GM21723 (cell line): ENCODE results near the gene ZNF526.

ENCODE experiments used
- ATAC-seq: cut with Tn5 transposase; IDR thresholded peaks from one replicate; pipeline ENCODE4 v1.9.1; 2021; ENCODE audit warnings: mild to moderate bottlenecking, moderate library complexity; ENCODE audit not compliant: unreplicated experiment

The ZNF526 gene

DNA sequence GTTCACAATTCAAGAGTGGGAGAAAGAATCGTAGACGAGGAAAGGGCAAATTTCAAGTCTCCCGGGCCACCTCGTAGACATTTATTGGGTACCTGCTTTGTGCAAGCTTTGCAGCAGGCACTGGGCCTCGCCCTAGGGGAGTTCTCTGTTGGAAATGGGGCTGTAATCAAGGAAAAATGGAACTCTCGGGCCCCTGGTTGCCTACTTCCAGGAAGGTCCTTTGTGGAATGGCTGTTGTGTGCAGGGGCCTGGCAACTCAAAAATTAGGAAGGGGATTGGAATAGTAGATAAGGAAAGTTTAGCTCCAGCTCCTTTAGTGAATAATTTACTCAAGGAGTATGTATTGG lies 612 bp downstream of the ZNF526 start:
- ATAC-seq = no peak

DNA sequence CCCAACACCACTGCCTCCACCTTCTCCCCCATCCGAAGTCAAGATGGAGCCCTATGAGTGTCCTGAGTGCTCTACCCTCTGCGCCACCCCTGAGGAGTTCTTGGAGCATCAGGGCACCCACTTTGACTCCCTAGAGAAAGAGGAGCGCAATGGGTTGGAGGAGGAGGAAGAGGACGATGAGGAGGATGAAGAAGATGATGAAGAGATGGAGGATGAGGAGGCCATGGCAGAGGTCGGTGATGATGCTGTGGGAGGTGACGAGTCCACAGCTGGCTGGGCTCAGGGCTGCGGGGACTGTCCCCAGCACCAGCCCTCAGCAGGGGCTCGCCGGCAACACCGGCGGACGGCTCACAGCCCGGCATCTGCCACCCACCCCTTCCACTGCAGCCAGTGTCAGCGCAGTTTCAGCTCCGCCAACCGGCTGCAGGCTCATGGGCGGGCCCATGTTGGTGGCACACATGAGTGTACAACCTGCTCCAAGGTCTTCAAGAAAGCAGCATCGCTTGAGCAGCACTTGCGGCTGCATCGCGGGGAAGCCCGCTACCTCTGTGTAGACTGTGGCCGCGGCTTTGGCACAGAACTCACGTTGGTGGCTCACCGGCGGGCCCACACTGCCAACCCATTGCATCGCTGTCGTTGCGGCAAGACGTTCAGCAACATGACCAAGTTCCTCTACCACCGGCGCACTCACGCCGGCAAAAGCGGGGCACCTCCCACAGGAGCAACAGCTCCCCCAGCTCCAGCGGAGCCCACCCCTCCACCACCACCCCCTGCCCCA lies 5.0 kb downstream of the ZNF526 start:
- no peak for ATAC-seq

DNA sequence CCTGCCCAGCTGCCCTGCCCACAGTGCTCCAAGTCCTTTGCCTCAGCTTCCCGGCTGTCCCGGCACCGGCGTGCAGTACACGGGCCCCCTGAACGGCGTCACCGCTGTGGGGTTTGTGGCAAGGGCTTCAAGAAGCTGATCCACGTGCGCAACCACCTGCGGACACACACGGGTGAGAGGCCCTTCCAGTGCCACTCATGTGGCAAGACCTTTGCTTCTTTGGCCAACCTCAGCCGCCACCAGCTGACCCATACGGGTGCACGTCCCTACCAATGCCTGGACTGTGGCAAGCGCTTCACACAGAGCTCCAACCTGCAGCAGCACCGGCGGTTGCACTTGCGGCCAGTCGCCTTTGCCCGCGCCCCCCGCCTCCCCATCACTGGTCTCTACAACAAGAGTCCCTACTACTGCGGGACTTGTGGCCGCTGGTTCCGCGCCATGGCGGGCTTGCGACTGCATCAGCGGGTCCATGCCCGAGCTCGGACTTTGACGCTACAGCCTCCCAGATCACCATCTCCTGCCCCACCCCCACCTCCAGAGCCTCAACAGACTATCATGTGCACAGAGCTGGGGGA lies 5.7 kb downstream of the ZNF526 start:
- ATAC-seq = no peak

DNA sequence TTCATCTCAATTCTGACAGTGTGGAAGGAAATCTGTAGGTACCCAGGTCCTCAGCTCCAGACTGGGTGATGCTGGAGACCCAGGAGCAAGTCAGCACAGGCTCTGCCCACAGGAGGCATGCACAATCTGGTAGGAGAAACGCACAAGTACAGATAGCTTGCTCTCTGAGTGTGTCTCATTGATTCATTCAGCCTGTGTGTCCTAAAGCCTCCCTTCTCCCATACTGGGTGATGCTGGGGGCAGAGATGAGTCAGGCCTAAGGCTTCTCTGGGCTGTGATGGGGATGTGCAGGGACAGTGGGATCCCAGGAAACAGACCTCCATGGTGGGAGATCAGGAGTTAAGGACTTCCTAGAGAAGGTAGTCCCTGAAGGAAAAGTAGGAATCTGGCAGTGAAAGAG lies 6.8 kb downstream of the ZNF526 start:
- ATAC-seq = no peak

DNA sequence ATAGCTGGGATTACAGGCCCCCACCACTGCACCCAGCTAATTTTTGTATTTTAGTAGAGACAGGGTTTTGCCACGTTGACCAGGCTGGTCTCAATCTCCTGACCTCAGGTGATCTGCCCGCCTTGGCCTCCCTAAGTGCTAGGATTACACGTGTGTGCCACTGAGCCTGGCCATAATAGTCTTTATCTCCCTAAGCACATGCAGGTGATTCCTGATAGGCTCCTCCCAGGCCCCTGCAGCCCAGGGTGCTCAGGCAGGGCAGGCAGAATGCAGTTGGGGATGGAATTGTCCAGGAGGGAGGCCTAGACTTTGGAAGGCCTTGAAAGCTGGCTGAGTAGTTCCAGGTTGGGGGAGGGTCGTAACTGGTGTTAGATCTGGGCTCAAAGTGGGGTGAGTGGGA lies 8.5 kb downstream of the ZNF526 start:
- no peak for ATAC-seq

DNA sequence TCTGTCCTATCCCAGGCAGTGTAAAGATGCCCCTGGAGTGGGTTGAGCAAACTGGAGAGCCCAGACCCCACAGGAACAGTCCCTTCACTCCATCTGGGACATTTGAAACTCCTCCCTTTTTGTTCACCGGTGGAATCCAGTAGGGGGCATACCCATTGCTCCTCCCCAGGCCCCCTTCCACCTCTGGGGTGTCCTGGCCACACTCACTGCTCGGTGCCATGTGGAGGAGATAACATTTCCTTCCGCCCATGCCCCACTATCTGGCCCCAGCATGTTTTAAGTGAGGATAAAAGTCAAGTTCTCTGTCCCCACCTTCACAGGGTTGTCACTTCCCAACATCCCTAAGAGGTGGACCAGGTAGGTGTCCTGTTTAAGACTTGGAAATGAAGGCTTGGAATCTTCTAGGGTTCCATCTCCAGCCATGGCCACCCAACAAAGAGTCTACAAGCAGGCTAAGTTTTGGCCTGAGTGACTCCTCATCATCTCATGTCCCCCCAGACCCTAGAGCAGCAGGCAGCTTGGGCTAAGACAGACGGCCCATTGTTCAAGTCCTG lies 9.3 kb downstream of the ZNF526 start:
- ATAC-seq = no peak

DNA sequence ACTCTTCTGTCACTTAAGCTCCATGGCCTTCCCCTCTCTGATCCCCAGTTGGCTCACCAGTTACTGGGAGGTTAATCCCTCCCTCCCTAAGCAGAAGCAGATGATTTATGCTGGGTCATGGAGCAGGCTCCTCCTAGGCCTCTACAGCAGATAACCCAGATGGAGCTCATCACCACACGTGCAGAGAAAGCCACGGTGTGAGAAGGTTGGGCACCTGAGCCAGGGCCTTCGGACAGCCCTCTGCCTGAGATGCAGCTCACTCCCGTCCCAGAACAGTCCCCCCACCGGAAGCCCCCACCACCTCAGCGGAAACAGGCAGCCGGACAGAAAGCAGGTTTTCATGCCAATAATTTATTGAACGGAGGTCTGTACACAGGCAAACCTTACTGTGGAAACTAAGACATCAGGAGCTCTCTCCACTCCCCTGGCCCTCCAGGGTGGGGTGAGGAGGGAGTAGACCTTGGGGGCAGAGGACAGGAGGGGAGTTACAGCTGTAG lies 9.8 kb downstream of the ZNF526 start:
- no peak for ATAC-seq

DNA sequence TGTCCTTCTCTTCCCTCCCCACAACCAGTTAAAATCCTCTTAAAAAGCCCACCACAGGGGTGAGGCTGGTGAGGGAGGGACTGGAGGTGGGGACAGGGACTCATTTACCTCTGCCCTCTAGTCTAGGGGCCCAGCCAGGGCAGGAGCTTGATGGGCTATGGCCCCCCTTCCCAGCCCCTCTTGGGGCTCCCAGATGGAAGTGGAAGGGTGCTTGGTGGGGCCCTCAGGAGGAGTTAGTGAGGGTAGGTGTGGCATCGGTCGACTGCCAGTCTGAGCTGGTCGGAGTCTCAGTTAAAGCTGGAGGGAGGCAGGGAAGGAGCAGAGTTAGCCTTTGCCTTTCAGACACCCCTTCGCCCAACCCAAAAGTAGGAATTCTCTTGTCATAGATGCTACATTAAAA lies 10.5 kb downstream of the ZNF526 start:
- ATAC-seq = no peak

DNA sequence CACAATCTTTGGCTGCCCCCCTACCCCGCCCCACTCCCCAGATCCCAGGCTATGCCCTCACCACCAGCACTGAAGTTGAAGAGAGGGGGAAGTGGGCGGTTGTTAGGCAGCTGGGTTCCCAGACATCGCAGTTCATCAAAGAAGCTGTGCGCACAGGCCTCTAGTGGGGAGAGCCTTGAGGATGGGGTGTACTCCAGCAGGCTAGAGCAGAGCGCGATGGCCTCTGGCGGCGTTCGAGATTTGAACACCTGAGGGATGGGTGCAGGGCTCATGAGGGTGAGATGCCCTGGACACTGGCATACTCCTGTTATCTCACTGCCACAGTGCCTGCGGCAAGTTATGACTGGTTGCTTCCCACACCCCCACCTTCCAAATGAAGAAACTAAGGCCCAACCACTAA lies 12.3 kb downstream of the ZNF526 start:
- no peak for ATAC-seq

DNA sequence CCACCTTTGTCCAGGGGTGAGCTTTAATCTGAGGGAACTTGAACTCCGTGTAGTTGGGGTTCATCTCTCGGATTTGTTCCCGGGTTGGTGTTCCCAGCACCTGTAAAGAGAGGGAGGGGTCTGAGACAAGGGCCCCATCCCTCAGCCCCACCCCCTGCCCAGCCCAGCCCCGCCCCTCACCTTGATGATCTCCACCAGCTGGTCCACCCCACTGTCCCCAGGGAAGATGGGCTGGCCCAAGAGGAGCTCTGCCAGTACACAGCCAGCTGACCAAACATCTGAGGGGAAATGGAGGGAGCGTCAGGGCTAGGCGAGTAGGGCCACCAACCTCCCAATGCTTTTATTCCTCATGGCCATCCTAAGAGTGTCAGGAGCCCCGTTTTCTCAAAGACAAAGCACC lies 13.0 kb downstream of the ZNF526 start:
- no peak for ATAC-seq

DNA sequence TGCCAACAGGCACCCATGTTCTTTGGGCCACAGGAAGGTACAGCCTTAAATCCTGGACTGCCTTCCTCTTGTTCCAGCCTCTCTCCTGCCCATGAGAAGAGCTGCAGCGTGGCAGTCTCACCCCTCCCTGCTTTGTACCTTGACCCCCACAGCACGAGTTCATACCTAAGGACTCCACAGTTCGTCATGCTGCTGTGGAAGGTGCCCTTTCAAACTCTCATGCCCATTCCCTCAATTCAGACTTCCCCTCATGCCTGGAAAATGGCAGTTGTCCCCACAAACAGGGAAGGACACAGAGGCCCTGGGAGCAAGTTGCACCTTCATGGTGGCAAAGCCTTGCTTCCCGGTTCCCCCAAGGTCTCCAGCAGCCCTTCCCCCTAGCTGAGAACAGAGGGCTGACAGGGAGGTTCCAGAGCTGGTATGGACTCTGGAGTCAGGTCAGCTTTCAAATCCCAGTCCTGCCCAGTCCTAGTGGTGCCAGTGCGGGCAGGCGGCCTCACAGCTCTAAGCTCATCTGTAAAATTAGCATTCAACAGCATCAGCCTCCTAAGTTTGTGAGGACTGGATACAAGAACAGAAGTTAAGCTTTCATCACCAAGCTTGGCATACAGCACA lies 13.7 kb downstream of the ZNF526 start:
- ATAC-seq = no peak

DNA sequence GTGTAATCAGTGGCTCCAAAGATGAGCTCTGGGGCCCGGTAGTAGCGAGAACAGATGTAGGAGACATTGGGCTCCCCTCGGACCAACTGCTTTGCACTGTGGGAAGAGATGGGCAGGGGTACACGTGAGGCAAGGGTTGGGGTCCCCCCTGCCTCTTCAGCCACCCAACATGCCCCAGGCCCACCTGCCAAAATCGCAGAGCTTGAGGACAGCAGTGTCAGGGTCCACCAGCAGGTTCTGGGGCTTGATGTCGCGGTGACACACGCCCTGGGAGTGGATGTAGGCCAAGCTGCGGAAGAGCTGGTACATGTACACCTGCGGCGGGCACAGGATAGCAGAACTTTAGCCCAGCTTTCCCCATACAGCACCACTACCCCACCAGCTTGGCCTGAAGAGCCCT lies 14.3 kb downstream of the ZNF526 start:
- no peak for ATAC-seq

DNA sequence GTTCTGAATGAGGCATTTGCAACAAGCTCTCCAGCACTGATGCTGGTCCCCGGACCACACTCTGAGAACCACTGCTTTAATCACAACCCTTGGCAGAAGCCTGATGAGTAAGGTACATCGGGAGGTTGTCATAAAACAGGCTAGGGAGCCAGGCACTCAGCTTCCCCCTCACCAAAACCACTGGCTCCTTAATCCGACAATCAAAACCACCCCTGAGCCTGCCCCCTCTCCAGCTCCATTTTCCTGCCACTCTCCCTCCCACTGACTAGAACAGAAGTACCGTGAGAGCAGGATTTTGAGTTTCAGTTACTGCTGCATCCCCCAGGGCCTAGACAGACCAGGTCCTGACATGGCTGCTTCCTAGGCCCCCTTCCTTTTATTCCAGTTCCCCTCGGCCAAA lies 15.1 kb downstream of the ZNF526 start:
- no peak for ATAC-seq

DNA sequence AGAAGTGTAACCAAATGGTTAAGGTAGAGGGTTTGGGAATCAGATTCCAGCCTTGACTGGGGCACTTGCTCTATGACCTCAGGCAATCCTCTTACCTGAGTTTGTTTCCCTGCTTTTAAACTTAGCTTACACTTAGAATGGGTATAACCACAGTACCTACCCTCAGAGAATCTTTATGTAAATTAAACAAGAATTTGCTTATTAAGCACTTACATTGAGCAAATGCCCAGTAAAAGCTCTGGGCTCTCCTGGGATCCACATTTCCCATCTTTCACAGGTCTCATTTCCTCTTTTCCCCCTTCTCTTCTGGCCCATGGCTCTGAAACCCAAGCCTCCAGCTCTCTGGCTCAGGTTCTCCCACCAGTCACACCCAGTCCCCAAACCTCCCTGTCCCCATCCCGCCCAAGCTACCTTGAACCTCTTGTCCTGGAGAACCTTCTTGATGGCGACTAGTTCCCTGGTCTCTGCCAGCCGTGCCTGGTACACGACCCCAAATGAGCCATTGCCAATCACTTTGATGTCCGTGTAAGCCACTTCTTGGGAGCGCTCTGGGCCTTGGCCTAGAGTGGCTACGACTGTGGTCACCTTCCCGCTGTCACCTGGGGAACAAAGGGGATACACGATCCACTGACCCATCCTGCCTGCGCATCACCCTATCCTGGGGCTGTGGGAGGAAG lies 19.6 kb downstream of the ZNF526 start:
- ATAC-seq = no peak

DNA sequence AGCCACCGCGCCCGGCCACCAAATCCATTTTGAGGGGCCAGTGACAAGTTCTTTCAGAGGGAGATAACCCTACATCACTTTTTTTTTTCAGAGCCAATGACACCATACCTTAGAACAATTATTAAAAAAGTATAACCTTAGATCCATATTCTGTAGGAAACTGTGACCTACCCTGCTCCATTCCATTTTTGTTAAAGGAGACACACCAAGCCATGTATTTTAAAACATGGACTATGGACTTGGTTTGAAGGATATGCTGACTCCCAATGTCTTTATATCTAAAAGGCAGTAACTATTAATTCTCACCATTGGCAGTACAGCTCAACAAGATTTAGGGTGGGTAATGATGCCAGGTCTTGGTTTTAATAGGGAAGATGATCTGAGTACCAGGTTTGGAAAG lies 21.2 kb downstream of the ZNF526 start:
- no peak for ATAC-seq

DNA sequence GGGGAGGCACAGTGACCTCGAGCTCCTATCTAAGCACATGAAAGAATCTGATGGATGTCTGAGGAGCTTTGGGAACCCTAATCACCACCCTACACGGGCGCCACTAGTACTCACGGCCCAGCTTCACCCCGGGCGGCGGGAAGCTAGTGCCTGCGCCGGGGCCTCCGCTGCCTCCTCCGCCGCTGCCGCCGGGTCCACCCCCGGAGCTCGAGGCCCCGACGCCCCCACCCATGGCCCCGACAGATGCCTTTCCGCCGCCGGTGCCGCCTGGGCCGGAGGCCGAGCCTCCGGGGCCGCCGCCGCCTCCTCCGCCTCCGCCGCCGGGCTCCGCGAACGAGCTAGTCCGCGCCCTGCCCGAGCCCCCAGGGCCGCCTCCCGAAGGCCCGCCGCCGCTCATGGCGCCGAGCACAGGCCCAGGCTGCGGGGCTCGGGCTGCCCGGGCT lies 22.0 kb downstream of the ZNF526 start:
- peak; percentile 3 for ATAC-seq

DNA sequence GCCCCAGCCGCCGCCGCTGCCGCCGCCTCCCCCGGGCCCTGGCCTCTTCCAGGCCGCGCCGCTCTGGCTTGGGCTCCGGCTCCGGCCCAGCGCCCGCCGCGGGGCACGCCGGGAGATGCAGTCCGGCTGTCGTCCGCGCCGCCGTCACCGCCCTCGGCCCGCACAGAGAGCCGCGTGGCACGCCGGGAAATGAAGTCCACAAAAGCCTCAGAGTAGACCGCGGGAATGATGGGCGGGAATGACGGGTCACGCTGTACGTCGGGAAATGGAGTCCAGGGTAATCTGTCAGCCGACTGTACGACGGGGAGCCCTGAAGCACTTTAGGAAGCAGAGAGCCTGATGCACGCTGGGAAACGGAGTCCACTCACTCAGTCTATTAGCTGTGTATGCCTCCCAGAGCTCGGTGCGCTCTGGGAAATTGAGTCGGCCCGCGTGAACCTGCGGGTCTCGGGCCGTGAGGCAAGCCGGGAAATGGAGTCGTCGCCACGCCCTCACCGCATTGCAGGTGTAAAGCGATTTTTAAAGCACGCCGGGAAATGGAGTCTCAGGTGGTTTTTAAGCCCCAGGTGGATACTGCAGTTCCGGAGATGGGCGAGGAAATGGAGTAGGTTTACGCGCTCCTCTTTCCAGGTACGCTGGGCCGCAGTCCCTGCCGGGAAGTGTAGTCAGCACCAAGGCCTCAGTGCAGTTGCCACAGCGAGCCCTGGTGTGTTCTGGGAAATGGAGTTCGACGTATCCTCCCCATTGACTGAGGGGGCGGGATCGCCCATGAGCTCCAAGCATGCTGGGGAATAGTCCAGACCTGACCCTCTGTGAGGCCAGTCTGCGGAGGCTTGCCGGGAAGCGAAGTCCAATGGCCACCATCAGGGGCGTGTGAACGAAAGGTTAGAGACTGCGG lies 22.6 kb downstream of the ZNF526 start, which contains the start of gene GSK3A:
TSS of gene GSK3A (minus strand) at position 91 of the 898 bp plus-strand sequence. CDS start 137 bp downstream, outside the sequence.
- peak; percentile 66 for ATAC-seq

DNA sequence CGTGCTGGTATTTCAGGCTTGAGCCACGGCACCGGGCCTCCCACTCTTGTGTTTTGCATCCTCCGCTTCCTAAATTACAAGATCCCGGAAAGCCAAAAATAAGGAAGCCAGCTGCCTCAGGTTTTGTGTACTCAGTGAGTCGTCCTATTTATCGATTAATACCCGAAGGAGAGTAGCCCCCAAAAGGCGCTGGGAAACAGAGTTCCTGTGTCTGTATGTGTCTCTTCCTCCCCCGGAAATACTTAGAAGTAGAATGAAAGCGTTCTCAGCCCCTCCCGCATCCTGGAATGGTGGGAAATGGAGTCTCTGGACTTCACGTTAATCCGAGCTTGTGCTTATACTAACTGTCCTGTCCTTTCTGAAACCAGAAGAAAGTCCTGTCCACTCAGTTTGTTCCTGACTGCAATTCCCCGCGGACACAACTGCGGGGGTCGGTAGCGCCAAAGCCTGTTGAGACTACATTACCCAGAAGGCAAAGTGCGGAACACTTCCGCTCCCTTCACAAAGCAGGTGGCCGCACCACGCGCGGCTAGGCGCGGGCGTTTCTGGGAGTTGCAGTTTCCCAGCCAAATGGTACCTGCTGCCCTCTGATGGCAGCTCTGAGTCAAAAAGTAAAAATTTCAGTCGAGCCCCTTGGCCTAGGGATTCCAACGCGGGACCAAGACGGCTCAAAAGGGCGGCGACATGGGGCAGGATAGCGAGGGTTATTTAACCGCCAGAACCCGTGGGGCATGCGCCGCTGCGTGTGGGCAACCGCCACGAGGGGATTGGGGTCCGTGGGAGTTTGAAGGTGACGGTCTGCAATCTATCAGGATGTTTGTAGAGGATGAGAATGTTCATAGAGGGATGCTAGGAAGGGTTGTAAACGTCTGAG lies 24.5 kb downstream of the ZNF526 start:
- peak; percentile 42 for ATAC-seq

DNA sequence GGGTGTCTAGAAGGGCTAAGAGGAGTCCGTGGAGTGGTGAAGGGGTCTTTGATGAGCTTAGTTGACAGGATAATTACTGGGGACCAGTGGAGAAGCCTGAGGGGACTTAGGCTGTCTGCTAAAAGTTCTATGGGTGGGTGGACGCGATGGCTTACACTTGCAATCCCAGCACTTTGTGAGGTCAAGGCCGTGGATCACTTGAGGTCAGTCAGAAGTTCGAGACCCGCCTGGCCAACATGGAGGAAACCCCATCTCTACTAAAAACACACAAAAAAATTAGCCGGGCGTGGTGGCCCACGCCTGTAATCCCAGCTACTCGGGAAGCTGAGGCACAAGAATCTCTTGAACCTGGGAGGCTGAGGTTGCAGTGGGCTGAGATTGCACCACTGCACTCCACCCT lies 25.1 kb downstream of the ZNF526 start:
- ATAC-seq = no peak
